ENCODE measurements around the gene TBC1D22A.

TBC1D22A gene

DNA sequence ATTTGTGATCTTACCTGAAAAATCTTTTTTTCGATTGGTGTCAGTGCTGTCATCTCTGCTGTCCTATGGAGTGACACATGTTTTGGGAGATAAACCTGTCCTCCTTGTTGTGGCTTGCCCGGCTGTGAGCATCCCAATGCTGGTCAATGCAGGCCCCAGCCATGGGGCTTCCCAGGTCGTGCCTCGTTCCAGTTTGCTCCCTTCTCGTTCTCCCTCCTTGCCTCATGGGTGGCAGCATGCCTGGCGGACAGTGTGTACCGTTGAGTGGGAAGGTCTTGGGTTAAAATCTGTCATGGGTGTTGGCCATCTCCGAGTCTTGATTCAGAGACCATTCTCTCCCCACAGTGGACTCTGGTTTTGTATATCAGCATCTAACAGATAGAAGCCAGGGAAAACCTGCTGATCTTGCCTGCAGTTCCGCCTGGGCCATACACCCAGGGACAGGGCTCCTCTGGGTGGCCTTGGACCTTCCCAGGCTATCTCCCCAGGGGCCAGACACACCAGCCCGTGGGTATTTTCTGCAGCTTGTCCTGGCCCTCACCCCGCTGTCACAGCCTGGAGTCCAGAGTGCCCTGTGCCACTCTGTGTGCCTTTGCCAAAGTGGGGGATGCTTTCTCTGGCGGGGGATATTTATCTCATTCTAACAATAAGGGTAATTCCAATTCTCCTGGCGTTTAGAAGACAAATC, 208.1 kb downstream of the TBC1D22A start:
- H3K4me2 ChIP-seq (ENCODE audit: low read length), result no peak overlapping the region

GRCh38 chr22:46971099-46971763, 208.8 kb downstream of the TBC1D22A start:
- H3K79me2 ChIP-seq (ENCODE audit: insufficient read depth, low read length), result no peaks in the 10 kb centered on the region
- H3K4me2 ChIP-seq (ENCODE audit: low read length), result no peak overlapping the region
- H3K27ac ChIP-seq (ENCODE audit: low read depth, low read length, poor library complexity, severe bottlenecking), result peak overlapping the region; percentile 7

More for the DNA sequence above, 208.1 kb downstream of the TBC1D22A start:
- Histone ChIP-seq H3K27ac (ENCODE audit: low read depth, low read length, poor library complexity, severe bottlenecking) (peak overlapping the region; percentile 7), H4K20me1 (ENCODE audit: insufficient read depth, low read length) (no peaks in the 10 kb centered on the region), H3K4me3 (ENCODE audit: low read depth, low read length, poor library complexity, severe bottlenecking) (no peak overlapping the region), H3K79me2 (ENCODE audit: insufficient read depth, low read length) (no peaks in the 10 kb centered on the region), H3F3A (ENCODE audit: insufficient read depth, low read length) (no peaks in the 10 kb centered on the region), H3K4me1 (ENCODE audit: insufficient read depth, low read length, severe bottlenecking) (peaks cover 10% of the 10 kb centered on the region), H3K9ac (ENCODE audit: low read length) (no peak overlapping the region), H2AFZ (ENCODE audit: low read length) (no peak overlapping the region), H3K9me3 (ENCODE audit: low read length) (no peaks in the 10 kb centered on the region), H3K27me3 (ENCODE audit: insufficient read depth, low read length) (no peaks in the 10 kb centered on the region), H3K36me3 (ENCODE audit: insufficient read depth, low read length) (peaks cover 20% of the 10 kb centered on the region; the same call in 1 of the 2 replicates), H3K9me2 (ENCODE audit: low read depth, low read length) (no peaks in the 10 kb centered on the region)
- no peak for TF ChIP-seq EZH2 (IDR thresholded peaks at IDR 0.05; ENCODE audit: borderline replicate concordance, low read length)

DNA sequence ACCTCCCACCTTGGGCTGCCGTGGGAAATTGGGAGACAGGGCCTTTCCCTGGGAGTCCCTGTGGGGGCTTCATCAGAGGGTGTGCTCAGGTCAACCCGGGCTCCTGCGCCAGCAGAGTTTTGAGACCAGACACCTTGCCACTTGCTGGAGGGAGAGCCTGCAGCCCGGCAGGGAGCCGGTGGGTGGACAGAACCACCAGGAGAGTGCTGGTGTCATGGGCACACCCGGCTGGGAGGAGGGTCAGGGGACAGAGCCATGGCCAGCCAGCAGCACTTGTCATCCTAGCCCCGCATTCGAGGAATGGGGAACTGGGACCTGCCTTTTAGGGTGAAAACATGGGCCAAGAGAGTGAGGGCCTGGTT, 209.3 kb downstream of the TBC1D22A start:
- no peaks in the 10 kb centered on the region for H4K20me1 ChIP-seq (ENCODE audit: insufficient read depth, low read length)
- H3K4me2 ChIP-seq (ENCODE audit: low read length), result no peak overlapping the region

More at GRCh38 chr22:46971099-46971763, 208.8 kb downstream of the TBC1D22A start:
- H3K27me3 ChIP-seq (ENCODE audit: insufficient read depth, low read length), result no peaks in the 10 kb centered on the region
- H3K9me3 ChIP-seq (ENCODE audit: low read length), result no peaks in the 10 kb centered on the region
- H3K36me3 ChIP-seq (ENCODE audit: insufficient read depth, low read length), result peaks cover 24% of the 10 kb centered on the region; the same call in 1 of the 2 replicates
- peaks cover 10% of the 10 kb centered on the region for H3K4me1 ChIP-seq (ENCODE audit: insufficient read depth, low read length, severe bottlenecking)
- H3K9ac ChIP-seq (ENCODE audit: low read length), result no peak overlapping the region
- H3F3A ChIP-seq (ENCODE audit: insufficient read depth, low read length), result no peaks in the 10 kb centered on the region
- H2AFZ ChIP-seq (ENCODE audit: low read length), result no peak overlapping the region
- TF ChIP-seq, protein P1, sequence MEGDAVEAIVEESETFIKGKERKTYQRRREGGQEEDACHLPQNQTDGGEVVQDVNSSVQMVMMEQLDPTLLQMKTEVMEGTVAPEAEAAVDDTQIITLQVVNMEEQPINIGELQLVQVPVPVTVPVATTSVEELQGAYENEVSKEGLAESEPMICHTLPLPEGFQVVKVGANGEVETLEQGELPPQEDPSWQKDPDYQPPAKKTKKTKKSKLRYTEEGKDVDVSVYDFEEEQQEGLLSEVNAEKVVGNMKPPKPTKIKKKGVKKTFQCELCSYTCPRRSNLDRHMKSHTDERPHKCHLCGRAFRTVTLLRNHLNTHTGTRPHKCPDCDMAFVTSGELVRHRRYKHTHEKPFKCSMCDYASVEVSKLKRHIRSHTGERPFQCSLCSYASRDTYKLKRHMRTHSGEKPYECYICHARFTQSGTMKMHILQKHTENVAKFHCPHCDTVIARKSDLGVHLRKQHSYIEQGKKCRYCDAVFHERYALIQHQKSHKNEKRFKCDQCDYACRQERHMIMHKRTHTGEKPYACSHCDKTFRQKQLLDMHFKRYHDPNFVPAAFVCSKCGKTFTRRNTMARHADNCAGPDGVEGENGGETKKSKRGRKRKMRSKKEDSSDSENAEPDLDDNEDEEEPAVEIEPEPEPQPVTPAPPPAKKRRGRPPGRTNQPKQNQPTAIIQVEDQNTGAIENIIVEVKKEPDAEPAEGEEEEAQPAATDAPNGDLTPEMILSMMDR (IDR thresholded peaks at IDR 0.05; ENCODE audit: low read length), result no peak
- no peak for TF ChIP-seq EZH2 (IDR thresholded peaks at IDR 0.05; ENCODE audit: borderline replicate concordance, low read length)
- no peak overlapping the region for H3K4me3 ChIP-seq (ENCODE audit: low read depth, low read length, poor library complexity, severe bottlenecking)
- H4K20me1 ChIP-seq (ENCODE audit: insufficient read depth, low read length), result no peaks in the 10 kb centered on the region
- H3K9me2 ChIP-seq (ENCODE audit: low read depth, low read length), result no peaks in the 10 kb centered on the region

More for the DNA sequence above, 209.3 kb downstream of the TBC1D22A start:
- H3K9me3 ChIP-seq (ENCODE audit: low read length), result no peaks in the 10 kb centered on the region
- H2AFZ ChIP-seq (ENCODE audit: low read length), result no peak overlapping the region
- no peaks in the 10 kb centered on the region for H3F3A ChIP-seq (ENCODE audit: insufficient read depth, low read length)
- peak overlapping the region; percentile 7 for H3K27ac ChIP-seq (ENCODE audit: low read depth, low read length, poor library complexity, severe bottlenecking)
- no peak overlapping the region for H3K9ac ChIP-seq (ENCODE audit: low read length)
- H3K4me1 ChIP-seq (ENCODE audit: insufficient read depth, low read length, severe bottlenecking), result peaks cover 10% of the 10 kb centered on the region
- TF ChIP-seq, protein P1 (IDR thresholded peaks at IDR 0.05; ENCODE audit: low read length), result no peak
- TF ChIP-seq EZH2 (IDR thresholded peaks at IDR 0.05; ENCODE audit: borderline replicate concordance, low read length), result no peak
- H3K79me2 ChIP-seq (ENCODE audit: insufficient read depth, low read length), result no peaks in the 10 kb centered on the region
- no peaks in the 10 kb centered on the region for H3K9me2 ChIP-seq (ENCODE audit: low read depth, low read length)
- no peaks in the 10 kb centered on the region for H3K27me3 ChIP-seq (ENCODE audit: insufficient read depth, low read length)
- peaks cover 29% of the 10 kb centered on the region; the same call in 1 of the 2 replicates for H3K36me3 ChIP-seq (ENCODE audit: insufficient read depth, low read length)
- H3K4me3 ChIP-seq (ENCODE audit: low read depth, low read length, poor library complexity, severe bottlenecking), result no peak overlapping the region
